ENCODE measurements around the gene GJA5. TPM values are rescaled to one million over a fixed set of nuclear protein-coding genes. Genes with fewer than 3 reads are reported as not detected.

The GJA5 gene
- total RNA-seq, 1 experiment from 2014 or later = 8.7 TPM

DNA sequence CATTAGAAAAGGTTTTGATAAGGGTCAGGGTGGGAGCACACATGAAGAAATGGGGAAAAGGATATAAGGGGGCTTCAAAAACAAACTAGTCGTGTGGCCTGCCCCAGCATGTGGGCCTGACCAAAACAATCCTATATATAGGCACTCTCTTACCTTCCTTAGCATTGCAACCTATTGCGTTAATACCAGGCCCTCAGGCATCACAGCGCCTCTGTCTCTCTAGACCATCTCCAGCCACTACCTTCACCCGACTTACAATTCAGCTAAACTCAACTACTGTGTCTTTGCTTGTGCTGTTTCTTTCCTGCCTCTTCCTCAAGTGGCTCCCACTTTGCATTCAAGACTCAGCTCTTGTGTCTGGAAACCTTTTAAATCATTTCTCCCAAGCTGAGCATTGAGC is 47.0 kb upstream of the GJA5 start:
- H3K79me2 ChIP-seq (ENCODE audit: low read depth) = no peaks in the 10 kb centered on the region
- H3F3A ChIP-seq (ENCODE audit: insufficient read depth, low read depth) = no peaks in the 10 kb centered on the region
- H3K9me2 ChIP-seq (ENCODE audit: insufficient read depth) = no peaks in the 10 kb centered on the region
- H3K4me2 ChIP-seq = peak overlapping the region; percentile 25
- intact Hi-C loops (cut with micrococcal nuclease; ENCODE audit: unreplicated experiment) = no loop called here
- H3K4me3 ChIP-seq = no peak overlapping the region
- ChIA-PET CTCF (no interaction called here), POLR2A (ENCODE audit: unreplicated experiment) (no interaction called here)
- no peak overlapping the region for H2AFZ ChIP-seq
- no peaks in the 10 kb centered on the region; the same call in 1 of the 2 replicates for H3K9me3 ChIP-seq (ENCODE audit: insufficient read depth, low read depth)
- no peak for TF ChIP-seq EZH2 (IDR thresholded peaks at IDR 0.05; ENCODE audit: low read depth)
- DNase-seq = no peak
- no peak overlapping the region for H3K27ac ChIP-seq
- peaks cover 14% of the 10 kb centered on the region for H3K4me1 ChIP-seq (replicated peaks; ENCODE audit: insufficient read depth)
- H3K36me3 ChIP-seq (ENCODE audit: low read depth) = no peaks in the 10 kb centered on the region
- no peaks in the 10 kb centered on the region for H4K20me1 ChIP-seq (ENCODE audit: insufficient read depth)
- BruUV-seq (replicated peaks) = no TSS peak
- H3K27me3 ChIP-seq (ENCODE audit: insufficient read depth, low read depth) = no peaks in the 10 kb centered on the region

GRCh38 chr1:147804942-147805723 is 44.7 kb upstream of the GJA5 start:
- CTCF ChIA-PET = no interaction called here
- intact Hi-C loops (cut with micrococcal nuclease; ENCODE audit: unreplicated experiment) = no loop called here

DNA sequence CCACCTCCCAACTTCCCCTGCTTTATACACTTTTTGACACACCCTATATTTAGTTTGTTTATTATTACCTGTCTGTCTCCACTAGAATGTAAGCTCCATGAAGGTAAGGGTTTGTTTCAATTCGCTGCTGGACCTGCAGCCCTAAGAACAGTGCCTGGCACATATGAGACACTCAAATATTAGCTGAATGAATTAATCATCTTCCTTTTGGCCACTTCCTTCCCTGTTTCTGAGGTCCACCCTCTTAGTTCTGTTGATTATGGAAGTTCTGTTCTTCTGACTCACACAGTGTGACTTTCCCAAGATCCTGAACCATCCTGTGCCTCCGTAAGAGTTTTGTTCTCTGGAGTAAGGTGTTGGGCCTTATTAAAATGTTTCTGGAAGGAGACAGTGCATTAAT is 40.4 kb upstream of the GJA5 start:
- H3K79me2 ChIP-seq (ENCODE audit: low read depth) = no peaks in the 10 kb centered on the region
- no peak overlapping the region for H3K27ac ChIP-seq
- H3K4me2 ChIP-seq = no peak overlapping the region
- H3K9me3 ChIP-seq (ENCODE audit: insufficient read depth, low read depth) = peaks cover 8% of the 10 kb centered on the region; the same call in 1 of the 2 replicates
- H3K9me2 ChIP-seq (ENCODE audit: insufficient read depth) = no peaks in the 10 kb centered on the region
- H2AFZ ChIP-seq = no peak overlapping the region
- H3K4me3 ChIP-seq = no peak overlapping the region
- no peaks in the 10 kb centered on the region for H3K4me1 ChIP-seq (replicated peaks; ENCODE audit: insufficient read depth)
- BruUV-seq (replicated peaks) = no TSS peak
- H3F3A ChIP-seq (ENCODE audit: insufficient read depth, low read depth) = no peaks in the 10 kb centered on the region
- CTCF ChIA-PET = no interaction called here
- no peaks in the 10 kb centered on the region for H3K36me3 ChIP-seq (ENCODE audit: low read depth)
- H4K20me1 ChIP-seq (ENCODE audit: insufficient read depth) = no peaks in the 10 kb centered on the region
- intact Hi-C loops (cut with micrococcal nuclease; ENCODE audit: unreplicated experiment) = no loop called here
- TF ChIP-seq, protein P1, sequence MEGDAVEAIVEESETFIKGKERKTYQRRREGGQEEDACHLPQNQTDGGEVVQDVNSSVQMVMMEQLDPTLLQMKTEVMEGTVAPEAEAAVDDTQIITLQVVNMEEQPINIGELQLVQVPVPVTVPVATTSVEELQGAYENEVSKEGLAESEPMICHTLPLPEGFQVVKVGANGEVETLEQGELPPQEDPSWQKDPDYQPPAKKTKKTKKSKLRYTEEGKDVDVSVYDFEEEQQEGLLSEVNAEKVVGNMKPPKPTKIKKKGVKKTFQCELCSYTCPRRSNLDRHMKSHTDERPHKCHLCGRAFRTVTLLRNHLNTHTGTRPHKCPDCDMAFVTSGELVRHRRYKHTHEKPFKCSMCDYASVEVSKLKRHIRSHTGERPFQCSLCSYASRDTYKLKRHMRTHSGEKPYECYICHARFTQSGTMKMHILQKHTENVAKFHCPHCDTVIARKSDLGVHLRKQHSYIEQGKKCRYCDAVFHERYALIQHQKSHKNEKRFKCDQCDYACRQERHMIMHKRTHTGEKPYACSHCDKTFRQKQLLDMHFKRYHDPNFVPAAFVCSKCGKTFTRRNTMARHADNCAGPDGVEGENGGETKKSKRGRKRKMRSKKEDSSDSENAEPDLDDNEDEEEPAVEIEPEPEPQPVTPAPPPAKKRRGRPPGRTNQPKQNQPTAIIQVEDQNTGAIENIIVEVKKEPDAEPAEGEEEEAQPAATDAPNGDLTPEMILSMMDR (conservative IDR thresholded peaks at IDR 0.05) = no peak
- TF ChIP-seq EZH2 (IDR thresholded peaks at IDR 0.05; ENCODE audit: low read depth) = no peak
- H3K27me3 ChIP-seq (ENCODE audit: insufficient read depth, low read depth) = no peaks in the 10 kb centered on the region
- POLR2A ChIA-PET (ENCODE audit: unreplicated experiment) = no interaction called here
- DNase-seq = no peak

More at GRCh38 chr1:147804942-147805723, 44.7 kb upstream of the GJA5 start:
- no peak for TF ChIP-seq EZH2 (IDR thresholded peaks at IDR 0.05; ENCODE audit: low read depth)
- TF ChIP-seq, protein P1 (conservative IDR thresholded peaks at IDR 0.05) = no peak
- no TSS peak for BruUV-seq (replicated peaks)
- H3K9me3 ChIP-seq (ENCODE audit: insufficient read depth, low read depth) = peaks cover 8% of the 10 kb centered on the region; the same call in 1 of the 2 replicates
- H3K4me1 ChIP-seq (replicated peaks; ENCODE audit: insufficient read depth) = peaks cover 14% of the 10 kb centered on the region
- no peak overlapping the region for H3K4me3 ChIP-seq
- no peaks in the 10 kb centered on the region for H3K36me3 ChIP-seq (ENCODE audit: low read depth)
- no peaks in the 10 kb centered on the region for H3F3A ChIP-seq (ENCODE audit: insufficient read depth, low read depth)
- H3K79me2 ChIP-seq (ENCODE audit: low read depth) = no peaks in the 10 kb centered on the region
- no peaks in the 10 kb centered on the region for H3K9me2 ChIP-seq (ENCODE audit: insufficient read depth)
- H3K27me3 ChIP-seq (ENCODE audit: insufficient read depth, low read depth) = no peaks in the 10 kb centered on the region
- POLR2A ChIA-PET (ENCODE audit: unreplicated experiment) = no interaction called here
- H3K4me2 ChIP-seq = no peak overlapping the region
- H3K27ac ChIP-seq = no peak overlapping the region
- no peak overlapping the region for H2AFZ ChIP-seq
- H4K20me1 ChIP-seq (ENCODE audit: insufficient read depth) = no peaks in the 10 kb centered on the region
- DNase-seq = no peak

Data from PC-9 (cell line).